ENCODE data around the gene CNTNAP4. TPM values are rescaled to one million over a fixed set of nuclear protein-coding genes. Genes with fewer than 3 reads are reported as not detected.

CNTNAP4 gene
- polyA plus RNA-seq, 1 of the 3 experiments (the other 2 are of a cell fraction), result not detected

DNA sequence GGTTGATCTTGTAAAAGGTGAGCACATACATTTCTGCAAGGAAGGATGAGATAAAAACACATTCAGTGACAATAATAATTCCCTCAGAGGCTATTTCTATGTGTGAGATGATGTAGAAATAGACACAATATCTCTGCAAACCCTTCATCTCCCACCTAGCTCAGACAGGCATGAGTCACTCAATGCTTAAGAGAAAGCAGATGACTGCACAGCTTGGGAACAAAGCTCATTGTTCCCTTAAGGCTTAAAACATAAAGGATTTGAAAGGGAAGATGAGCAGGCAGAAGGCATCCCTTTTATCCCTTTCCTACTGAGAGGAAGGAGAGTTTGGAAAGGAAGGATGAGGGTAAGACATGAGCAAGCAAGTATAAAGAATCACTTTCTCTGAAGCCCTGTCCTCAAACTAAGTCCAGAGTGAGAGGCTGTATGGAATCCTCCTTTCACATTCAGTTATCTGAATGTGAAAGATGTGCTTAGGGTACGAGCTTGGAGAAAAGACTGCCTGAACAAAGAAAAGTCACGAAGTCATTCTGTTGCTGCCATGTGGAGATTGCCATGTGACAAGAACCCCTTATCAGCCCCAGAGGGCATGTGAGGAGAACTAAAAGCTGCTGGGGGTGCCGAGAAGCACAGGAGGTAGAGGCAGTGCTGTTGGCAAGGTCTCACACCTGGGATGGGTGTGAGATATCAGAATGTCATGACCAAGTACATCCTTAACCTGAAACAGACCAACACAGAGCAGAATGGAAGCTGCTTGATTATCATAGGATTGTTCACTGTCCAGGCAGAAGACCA is 58.2 kb downstream of the CNTNAP4 start:
- Histone ChIP-seq H3F3A (replicated peaks; ENCODE audit: insufficient read depth) (no peaks in the 10 kb centered on the region), H3K4me2 (no peak overlapping the region), H3K9me3 (no peaks in the 10 kb centered on the region), H3K9me2 (no peaks in the 10 kb centered on the region), H2AFZ (ENCODE audit: low read depth) (no peak overlapping the region), H3K27me3 (ENCODE audit: insufficient read depth) (no peaks in the 10 kb centered on the region), H3K9ac (no peak overlapping the region), H3K4me3 (ENCODE audit: low read depth in 2 of 2, low read length in 1 of 2) (no peak overlapping the region), H3K4me1 (ENCODE audit: control insufficient read depth in 1 of 2, insufficient read depth in 2 of 2, low read depth in 1 of 2, low read length in 1 of 2) (no peaks in the 10 kb centered on the region; a peak in 1 of 4 replicates), H3K36me3 (replicated peaks in 1 of 2; ENCODE audit: control insufficient read depth in 1 of 2, insufficient read depth in 2 of 2, low read length in 1 of 2) (no peaks in the 10 kb centered on the region), H3K79me2 (ENCODE audit: insufficient read depth) (no peaks in the 10 kb centered on the region), H3K27ac (ENCODE audit: low read depth in 2 of 2, low read length in 1 of 2) (no peak overlapping the region), H4K20me1 (ENCODE audit: insufficient read depth) (no peaks in the 10 kb centered on the region)
- 15% methylated on average over 3 of the region's 3 CpGs for WGBS (ENCODE audit: low lambda C conversion rate)
- DNase-seq, result no peak
- ChIA-PET POLR2A (no interaction called here), CTCF (no interaction called here)
- TF ChIP-seq SMC3 (IDR thresholded peaks at IDR 0.05; ENCODE audit: low read depth, low read length) (no peak), SIN3A (IDR thresholded peaks at IDR 0.05; ENCODE audit: borderline replicate concordance, low read depth, low read length) (no peak), NRF1 (IDR thresholded peaks at IDR 0.05; ENCODE audit: low read depth, low read length) (no peak), MXI1 (IDR thresholded peaks at IDR 0.05; ENCODE audit: low read depth, low read length) (no peak), GABPA (IDR thresholded peaks at IDR 0.05; ENCODE audit: low read depth) (no peak), YY1 (IDR thresholded peaks at IDR 0.05; ENCODE audit: low read depth) (no peak), FOXJ3 (CRISPR knock-in tag; IDR thresholded peaks at IDR 0.05) (no peak), EP300 (IDR thresholded peaks at IDR 0.05; ENCODE audit: borderline replicate concordance in 1 of 2, low read depth in 1 of 2, low read length in 1 of 2) (no peak), TAF1 (IDR thresholded peaks at IDR 0.05; ENCODE audit: borderline replicate concordance, low read depth, low read length) (no peak), NFIC (IDR thresholded peaks at IDR 0.05; ENCODE audit: borderline replicate concordance) (no peak), JUND (IDR thresholded peaks at IDR 0.05) (no peak), FOXM1 (IDR thresholded peaks at IDR 0.05; ENCODE audit: low read depth) (no peak)
- TF ChIP-seq, protein P1, sequence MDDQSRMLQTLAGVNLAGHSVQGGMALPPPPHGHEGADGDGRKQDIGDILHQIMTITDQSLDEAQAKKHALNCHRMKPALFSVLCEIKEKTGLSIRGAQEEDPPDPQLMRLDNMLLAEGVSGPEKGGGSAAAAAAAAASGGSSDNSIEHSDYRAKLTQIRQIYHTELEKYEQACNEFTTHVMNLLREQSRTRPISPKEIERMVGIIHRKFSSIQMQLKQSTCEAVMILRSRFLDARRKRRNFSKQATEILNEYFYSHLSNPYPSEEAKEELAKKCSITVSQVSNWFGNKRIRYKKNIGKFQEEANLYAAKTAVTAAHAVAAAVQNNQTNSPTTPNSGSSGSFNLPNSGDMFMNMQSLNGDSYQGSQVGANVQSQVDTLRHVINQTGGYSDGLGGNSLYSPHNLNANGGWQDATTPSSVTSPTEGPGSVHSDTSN (IDR thresholded peaks at IDR 0.05), result no peak
- TF ChIP-seq, protein P2, sequence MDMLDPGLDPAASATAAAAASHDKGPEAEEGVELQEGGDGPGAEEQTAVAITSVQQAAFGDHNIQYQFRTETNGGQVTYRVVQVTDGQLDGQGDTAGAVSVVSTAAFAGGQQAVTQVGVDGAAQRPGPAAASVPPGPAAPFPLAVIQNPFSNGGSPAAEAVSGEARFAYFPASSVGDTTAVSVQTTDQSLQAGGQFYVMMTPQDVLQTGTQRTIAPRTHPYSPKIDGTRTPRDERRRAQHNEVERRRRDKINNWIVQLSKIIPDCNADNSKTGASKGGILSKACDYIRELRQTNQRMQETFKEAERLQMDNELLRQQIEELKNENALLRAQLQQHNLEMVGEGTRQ (IDR thresholded peaks at IDR 0.05; ENCODE audit: borderline replicate concordance, low read depth, low read length), result no peak
- TF ChIP-seq, protein P3, sequence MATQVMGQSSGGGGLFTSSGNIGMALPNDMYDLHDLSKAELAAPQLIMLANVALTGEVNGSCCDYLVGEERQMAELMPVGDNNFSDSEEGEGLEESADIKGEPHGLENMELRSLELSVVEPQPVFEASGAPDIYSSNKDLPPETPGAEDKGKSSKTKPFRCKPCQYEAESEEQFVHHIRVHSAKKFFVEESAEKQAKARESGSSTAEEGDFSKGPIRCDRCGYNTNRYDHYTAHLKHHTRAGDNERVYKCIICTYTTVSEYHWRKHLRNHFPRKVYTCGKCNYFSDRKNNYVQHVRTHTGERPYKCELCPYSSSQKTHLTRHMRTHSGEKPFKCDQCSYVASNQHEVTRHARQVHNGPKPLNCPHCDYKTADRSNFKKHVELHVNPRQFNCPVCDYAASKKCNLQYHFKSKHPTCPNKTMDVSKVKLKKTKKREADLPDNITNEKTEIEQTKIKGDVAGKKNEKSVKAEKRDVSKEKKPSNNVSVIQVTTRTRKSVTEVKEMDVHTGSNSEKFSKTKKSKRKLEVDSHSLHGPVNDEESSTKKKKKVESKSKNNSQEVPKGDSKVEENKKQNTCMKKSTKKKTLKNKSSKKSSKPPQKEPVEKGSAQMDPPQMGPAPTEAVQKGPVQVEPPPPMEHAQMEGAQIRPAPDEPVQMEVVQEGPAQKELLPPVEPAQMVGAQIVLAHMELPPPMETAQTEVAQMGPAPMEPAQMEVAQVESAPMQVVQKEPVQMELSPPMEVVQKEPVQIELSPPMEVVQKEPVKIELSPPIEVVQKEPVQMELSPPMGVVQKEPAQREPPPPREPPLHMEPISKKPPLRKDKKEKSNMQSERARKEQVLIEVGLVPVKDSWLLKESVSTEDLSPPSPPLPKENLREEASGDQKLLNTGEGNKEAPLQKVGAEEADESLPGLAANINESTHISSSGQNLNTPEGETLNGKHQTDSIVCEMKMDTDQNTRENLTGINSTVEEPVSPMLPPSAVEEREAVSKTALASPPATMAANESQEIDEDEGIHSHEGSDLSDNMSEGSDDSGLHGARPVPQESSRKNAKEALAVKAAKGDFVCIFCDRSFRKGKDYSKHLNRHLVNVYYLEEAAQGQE (IDR thresholded peaks at IDR 0.05; ENCODE audit: low read depth, low read length), result no peak

All from SK-N-SH (cell line).